GM19397 (cell line): ENCODE data around the gene VPS26B.
"Not testable (repeated sequence)": the region's sequence is repeated elsewhere in the genome, so short reads cannot be mapped to it uniquely, and the experiment has no call there.

Source experiments
- ATAC-seq: cut with Tn5 transposase; IDR thresholded peaks from one replicate; pipeline ENCODE4 v1.9.1; 2021; ENCODE audit warnings: mild to moderate bottlenecking, moderate library complexity; ENCODE audit not compliant: unreplicated experiment

VPS26B gene

GRCh38 chr11:134255184-134255561, 30.7 kb downstream of the VPS26B start:
- not testable (repeated sequence) for ATAC-seq

DNA sequence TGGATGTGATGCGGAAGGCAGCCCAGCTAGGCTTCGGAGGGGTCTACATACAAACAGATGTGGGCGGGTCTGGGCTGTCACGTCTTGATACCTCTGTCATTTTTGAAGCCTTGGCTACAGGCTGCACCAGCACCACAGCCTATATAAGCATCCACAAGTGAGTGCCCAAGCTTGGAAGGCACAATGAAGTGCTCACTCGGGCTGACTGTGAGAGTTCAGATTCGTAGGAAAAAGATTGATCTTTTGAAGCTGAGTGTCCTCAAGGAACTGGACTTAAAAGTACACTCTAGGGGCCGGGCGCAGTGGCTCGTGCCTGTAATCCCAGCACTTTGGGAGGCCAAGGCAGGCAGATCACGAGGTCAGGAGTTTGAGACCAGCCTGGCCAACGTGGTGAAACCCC, 32.6 kb downstream of the VPS26B start:
- no peak for ATAC-seq

GRCh38 chr11:134258577-134258976, 34.1 kb downstream of the VPS26B start:
- ATAC-seq = no peak

- ATAC-seq = no peak
Measured at GRCh38 chr11:134260503-134260902, 36.0 kb downstream of the VPS26B start.

- no peak for ATAC-seq
Measured at GRCh38 chr11:134260983-134261382, 36.5 kb downstream of the VPS26B start.

DNA sequence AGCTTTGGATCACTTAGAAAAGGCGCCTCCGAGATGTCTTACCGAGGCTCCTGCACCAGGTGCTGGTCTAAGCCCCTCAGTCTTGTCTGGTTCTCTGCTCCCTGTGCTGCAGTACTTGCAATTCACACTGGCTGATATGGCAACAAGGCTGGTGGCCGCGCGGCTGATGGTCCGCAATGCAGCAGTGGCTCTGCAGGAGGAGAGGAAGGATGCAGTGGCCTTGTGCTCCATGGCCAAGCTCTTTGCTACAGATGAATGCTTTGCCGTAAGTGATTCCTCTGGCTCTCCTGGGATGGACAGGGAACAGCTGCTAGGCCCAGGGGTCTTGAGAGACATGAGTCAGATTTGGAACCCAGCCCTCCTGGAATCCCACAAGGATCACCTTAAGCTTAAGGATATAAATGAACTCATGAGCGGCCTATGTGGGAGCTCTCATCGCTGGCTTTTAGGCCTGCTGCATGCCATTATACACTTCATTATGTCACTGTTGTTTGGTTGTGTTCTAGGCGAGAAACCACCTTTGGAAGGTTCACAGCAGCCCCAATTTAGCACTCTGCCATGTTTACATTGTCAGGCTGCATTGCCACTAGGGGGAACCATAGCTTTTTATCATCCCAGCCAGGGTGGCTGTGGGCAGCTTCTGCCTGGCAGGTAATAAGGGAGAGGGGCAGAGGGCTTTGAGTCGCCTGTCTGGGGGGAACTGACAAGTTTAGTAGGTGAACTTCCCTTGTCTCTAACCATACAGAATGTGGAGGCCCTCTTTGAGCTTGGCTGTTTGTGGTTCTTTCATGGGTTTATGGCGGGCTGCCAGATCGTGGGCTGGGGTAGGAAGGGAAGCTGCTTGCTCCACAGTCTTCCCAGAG, 37.4 kb downstream of the VPS26B start:
- ATAC-seq = no peak

DNA sequence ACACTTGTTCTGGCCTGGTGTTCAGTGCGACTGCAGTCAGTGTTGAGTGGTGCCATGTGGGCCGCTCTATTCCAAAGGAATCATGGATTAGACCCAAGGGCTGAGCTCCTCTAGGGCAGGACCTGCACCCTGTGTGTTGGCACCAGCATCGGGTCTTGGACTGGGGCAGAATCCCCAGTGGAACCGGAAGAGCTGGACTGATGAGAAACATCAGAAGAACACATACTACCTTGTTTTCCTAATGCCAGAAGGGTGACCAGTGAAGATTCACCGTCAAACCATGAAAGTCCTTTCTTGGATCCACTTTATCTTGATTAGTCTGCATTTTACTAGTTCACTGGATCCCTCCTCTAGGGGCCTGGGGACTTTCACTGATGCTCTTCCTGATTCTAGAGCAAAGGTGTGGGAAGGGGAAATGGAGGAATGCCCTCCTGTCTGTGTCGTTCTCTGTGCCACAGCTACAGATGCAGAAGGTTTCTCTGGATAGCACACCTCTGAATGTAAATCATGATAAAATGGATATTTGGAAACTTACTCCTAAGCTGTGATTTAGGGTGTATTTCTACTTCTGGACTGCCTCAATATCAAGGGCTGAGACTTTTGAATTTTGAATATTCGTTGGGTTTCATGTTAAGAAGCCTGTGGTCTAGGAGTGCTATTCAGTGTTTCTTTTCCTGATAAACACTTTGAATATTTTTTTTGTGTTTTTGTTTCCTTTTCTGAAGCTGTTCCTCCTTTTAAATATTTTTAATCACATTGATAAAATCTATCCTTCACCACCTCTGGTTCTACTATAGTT, 40.7 kb downstream of the VPS26B start:
- no peak for ATAC-seq

DNA sequence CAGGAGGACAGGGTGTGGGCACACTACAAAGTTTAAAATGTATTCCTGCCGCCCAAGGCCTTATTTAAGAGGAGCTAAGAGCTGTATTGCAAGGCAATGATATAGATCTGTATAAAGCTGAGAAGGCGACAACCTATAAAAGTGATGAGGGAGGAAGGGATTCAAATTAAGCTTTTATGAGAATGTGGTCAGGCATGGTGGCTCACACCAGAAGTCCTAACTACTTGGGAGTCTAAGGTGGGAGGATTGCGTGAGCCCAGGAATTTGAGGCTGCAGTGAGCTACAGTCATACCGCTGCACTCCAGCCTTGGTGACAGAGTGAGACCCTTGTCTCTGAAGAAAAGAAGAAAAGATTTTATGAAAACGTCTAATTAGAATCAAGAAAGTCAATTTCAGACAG, 42.0 kb downstream of the VPS26B start:
- no peak for ATAC-seq

DNA sequence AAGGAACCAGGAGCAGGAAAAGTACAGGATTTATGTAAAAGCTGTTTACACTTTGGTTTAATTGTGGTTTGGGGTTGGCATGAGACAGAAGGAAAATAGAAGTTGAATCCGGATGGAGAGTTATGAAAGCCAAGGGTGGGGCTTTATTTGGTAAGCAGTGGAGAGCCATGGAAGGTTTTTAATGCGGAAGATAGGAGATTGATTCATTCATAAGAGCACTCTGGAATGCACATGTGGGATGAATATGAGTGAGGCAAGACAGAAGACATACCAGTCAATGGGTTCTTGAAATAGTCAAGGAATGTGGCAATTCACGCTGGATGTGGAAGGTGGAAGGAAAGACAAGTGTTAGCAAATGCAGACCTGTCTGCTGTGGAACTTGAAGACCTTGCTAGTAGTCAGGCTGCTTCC, 42.4 kb downstream of the VPS26B start:
- ATAC-seq = no peak

DNA sequence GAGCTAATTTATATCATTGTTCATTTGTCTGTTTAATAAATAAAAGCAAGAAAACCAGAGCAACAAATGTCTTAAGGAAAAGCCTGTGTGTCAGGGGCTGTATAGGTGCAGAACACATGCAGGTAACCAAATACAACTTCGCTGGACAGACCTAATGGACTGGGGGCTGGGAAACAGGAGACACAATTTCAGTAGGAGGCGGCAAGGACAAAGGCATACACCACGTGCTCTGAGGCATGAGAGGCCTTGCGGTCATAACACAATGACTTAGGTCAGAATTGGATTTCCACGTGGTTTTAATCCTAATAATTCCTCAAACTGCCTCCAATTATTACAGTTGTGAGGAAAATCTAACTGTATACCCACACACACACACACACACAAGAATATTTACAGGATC, 43.0 kb downstream of the VPS26B start:
- ATAC-seq = no peak

DNA sequence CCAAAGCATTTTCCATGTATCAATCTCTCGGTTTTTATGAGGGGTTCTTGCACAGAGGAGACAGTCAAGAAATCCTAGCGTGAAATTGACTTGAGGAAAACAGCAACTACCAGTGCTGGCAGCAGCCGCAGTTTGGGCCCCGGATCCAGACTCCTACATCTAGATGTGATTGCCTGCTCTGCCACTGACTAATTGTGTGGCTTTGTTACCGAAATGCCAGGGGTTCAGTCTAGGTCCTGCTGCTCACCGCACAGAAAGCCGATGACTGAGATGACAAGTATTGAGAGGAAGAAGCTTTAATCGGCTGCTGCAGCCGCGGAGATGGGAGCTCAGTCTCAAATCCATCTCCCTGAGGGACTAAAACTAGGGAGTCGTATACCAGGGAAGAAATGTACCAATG, 43.5 kb downstream of the VPS26B start:
- no peak for ATAC-seq

DNA sequence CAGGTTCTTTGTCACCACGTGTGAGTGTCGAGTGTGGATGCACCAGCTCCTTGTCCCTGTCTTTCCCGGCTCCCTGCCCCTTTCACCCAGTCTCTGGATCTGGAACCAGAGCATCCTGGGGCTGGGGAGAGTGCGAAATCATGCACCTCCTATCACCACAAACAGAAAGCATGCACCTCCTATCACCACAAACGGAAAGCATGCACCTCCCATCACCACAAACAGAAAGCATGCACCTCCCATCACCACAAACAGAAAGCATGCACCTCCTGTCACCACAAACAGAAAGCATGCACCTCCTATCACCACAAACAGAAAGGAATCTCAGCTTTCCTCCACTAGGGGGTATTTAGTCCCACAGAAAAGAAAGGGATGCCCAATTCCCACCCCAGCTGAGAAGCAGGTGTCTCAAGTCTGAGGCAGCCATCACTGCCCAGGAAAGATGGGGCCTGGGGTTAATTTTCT, 45.8 kb downstream of the VPS26B start:
- no peak for ATAC-seq

- no peak for ATAC-seq
Measured at GRCh38 chr11:134271978-134272377, 47.5 kb downstream of the VPS26B start.

DNA sequence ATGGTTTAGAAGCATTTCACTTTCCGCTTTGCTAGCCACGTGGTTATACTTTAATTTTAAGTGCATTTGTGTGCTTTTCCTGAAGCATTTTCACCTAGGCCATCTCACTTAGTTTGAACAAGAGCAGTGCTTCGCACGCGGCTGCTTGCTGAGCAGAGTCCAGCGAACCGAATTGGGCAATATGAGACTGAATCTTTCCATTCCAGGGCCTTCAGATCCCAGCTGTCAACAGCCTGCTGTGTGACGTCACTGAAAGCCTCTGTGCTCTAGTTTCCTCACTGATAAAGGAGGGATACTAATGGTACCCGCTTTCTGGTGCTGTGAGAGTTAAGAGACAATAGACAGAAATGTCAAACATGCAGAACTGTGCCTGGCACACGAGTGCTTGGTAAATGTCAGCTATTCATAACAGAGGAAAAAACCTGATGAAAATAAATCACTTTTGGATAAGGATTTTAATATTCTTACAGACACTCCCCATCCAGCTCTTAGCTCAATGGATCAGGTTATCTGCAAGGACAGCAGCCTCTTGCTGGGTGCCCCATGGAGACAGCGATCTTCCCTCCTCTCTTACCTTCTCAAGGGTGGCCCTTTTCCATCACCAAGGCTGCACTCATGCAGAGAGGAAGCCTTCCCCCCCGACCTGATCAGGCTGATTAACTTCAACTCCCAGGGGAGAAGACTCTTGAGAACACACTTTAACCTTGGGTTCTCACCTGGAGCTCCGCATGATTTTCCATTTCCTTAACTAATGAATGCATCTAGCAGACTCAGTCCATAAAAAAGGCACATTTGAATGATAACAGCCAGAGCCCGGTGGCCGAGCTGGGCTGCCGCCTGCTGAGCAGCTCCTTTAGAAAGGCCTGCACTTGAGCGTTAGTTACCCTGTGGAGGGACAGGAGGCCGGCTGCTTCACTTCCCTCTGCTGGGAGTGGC, 48.2 kb downstream of the VPS26B start:
- ATAC-seq = no peak

DNA sequence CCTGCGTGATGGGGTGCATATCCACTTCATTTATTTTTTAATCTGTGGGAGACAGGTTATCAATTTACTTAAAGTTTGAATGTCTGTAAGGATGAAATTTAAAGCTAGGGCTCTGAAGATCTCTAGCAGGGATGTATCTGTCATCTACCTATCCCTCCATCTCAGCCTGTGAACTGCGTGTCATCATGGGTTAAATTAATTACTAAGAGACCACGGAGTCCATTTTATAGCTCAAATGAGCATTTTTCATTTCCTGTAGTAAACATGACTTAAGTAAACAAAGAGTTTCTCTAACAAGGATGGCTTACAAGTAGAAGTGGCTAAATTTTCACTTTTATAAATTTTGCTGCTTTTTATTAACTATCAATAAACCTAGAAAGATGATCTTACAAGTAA, 48.8 kb downstream of the VPS26B start:
- ATAC-seq = no peak

DNA sequence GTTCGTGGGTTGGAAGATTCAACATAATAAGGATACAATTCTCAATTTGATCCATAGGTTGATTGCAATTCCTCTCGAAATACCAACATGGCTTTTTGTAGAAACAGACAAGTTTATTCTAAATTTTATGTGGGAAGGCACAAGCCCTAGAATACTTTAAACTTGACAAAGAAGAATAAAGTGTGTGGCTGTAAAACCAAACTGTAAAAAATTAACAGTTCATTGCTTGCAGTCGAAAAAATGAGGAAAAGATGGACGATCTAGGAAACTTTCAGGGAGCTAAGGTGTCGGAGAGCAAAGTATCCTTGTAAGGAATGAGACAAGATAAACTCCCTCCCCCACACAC, 50.7 kb downstream of the VPS26B start:
- ATAC-seq = no peak

- no peak for ATAC-seq
Measured at GRCh38 chr11:134275534-134276395, 51.3 kb downstream of the VPS26B start, which contains the start of gene GLB1L3. GLB1L3 (plus strand) TSS chr11:134276379; CDS start chr11:134276741, 362 bp downstream.

GRCh38 chr11:134276396-134277182, 52.1 kb downstream of the VPS26B start:
- ATAC-seq = no peak
